Fibroblast of skin of left quadriceps (primary cell): ENCODE data around the gene PRDM16.

Experiments used
- DNase-seq, 2 experiments: peaks; one replicate each; pipeline ENCODE4 v3.0.0-alpha.2; 2013; ENCODE audit warnings: low read depth in 2 of 2

The PRDM16 gene

DNA sequence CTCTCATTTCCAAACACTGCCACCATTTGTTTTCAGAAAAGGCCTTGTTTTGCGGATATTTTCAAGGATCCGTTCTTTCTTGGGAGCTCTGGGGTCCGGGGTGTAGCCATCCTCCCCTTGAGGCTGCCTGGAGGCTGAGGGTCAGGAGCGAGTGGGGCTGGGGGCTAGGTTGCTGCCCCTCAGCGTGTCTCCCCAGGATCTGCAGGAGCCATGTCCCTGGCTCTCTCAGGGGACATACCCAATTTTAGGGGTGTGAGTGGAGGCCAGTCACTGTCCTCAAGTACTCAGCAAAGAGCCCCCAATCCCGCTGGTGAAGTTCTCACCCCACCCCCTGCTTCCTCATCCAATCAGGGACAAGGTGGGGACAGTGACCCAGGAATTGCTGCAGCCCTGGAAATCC is 15.0 kb upstream of the PRDM16 start:
- DNase-seq, result no peak

DNA sequence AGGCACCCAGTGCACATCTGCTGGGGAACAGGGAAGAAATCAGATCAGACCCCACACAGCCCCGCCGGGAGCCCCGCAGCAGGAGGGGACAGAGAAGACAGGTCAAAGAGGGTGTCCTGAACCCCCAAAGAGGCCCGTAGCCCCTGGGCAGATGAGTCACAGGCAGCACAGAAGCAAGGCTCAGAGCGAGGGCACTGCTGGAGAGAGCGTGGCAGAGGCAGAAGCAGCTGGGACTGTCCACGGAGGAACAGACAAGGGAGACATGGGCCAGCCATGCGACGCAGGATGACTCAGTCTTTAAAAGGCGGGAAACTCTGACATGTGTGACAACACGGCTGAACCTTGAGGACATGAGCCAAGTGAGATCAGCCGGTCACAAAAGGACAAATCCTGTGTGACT is 14.5 kb upstream of the PRDM16 start:
- DNase-seq, result no peak

DNA sequence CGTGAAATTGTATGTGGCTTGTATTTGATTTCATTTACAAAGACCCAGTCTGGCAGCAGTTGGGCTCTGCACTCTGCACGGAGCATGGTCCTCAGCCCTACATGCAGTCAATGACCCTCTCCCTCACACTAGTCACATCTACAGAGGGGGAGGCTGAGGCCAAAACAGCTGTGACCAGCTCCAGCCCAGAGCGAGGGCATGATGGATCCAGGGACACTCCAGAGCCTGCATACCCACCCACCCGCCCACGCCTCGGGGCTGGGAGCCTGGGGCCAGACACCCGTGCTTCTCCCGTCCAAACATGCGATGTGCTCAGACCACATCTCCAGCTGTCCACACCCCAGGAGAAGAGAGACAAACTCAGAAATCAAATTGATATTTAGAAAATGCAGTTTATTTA is 14.0 kb upstream of the PRDM16 start:
- DNase-seq, result no peak

DNA sequence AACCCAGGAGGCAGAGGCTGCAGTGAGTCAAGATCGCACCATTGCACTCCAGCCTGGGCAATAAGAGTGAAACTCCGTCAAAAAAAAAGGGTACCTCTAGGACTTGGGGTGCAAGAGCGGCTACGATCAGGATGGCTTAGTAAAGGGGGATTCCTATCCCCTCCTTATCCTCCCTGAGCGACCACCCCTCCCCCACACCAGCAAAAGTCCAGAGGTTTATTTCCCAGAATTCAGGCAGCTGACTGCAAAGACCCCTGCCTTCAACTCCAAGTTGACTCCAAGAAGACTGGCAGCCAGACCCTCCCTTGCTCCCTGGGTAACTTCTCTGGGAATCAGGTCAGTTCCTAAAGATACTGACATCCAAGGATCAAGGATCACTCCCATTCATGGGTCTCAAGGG is 12.4 kb upstream of the PRDM16 start:
- DNase-seq, result no peak

DNA sequence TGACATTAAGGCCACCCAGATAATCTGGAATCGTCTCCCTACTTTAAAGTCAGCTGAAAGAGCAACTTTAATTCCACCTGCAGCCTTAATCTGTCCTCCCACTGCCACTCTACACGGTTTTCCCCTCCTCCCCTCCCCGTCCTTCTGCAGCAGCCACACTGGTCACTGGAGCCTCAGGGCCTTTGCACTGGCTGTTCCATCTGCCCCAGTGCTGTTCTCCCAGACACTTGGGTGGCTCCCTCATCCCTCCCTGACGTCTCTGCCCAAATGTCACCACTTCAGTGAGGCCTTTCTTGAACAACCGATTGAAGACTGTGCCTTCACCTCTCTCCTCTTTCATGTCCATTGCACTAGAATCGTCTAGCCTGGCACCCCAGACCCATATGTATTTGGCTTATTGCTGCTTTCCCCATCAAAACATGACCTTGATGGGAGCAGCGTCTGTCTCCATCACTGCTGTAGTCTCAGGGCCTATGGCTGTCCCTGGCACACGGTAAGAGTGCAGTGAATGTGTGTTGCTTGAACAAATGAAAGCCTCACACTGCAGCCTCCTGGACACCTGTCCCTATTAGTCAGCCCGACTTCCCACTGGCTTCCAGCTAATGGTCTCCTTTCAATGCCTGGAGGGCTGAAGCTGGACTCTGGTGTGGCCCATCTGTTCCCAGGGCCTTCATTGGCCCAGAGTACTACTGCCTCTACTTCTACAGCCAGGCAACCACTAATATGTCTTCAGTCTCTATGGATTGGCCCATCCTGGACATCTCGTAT is 10.6 kb upstream of the PRDM16 start:
- DNase-seq, result no peak

DNA sequence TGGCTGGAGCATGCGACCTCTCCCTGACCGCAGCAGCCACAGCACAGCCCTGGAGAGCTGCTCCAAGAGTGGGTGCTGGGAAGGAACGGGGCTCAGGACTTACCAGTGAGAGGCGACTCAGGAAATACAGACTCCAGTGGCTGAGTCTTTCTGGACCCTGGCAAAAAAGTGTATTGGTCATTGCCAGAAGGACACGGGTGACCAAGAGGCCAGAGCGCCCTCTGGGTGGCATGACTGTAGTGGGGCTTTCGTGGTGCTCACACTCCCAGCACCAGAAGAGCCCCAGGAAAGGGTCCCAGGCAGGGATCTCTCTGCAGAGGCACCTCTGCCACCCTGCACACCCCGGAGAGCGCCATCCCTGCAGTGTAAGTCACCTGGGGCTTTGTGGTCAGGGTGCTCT is 8.9 kb upstream of the PRDM16 start:
- no peak for DNase-seq

DNA sequence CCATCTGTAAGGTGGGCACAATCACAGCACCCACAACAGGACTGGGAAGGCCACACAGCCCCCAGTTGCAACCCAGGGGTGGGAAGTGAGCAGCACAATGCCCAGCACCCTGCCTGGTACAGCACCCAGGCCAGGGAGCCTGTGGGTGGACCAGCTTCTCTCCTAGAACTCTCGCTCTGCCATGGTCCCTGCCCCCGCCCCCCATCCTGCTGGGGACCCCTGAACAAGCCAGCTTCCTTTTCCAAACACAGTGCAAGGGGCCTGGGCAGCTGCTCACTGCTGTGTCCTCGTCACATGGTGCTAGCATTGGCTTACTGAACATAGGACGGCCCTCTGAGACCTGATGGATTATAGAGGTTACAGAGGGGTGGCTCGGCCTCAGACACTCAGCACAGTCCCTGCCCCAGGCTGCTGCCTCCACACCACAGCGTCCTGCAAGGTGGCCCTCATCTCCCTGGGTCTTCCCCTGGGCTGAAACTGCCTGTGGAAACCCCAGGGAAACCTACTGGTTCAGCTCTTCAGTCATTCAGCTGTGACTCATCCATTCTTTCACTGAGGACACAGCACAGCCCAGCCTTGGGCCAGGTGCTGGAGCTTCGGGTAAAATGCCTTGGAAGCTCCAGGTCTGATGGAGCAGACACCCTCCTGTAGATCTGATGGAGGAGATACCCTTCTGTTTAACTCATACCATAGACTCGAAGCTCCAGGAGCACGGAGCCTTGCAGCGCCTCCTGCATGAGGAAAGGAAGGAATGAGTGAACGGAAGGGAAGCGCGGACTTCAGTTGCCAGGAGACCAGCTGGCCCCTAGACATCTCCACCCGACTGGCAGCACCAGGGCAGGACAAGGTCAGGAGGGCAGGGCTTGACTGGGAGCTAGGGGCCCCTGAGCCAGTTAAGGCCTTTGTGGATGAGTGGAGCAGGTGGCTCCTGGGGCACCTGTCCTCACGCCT is 8.1 kb upstream of the PRDM16 start:
- no peak for DNase-seq

DNA sequence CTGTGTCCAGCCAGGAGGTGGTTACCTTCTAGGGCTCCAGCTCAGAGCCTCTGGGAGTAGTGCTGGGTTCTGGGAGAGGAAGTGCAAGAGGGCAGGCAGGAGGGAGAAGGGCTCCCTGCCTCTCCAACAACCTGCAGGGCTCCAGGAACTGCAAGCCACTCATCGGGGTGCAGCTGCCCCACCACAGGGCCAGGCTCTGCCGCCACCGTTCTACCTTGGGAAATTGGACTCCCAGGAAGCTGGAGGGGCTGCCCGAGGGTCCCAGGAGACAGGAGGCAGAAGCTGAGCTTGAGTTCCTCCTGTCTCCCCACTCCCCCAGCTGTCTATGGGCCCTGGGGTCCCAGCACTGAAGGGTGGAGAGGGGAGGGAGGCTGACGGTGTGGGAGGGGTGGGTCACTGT is 7.4 kb upstream of the PRDM16 start:
- DNase-seq, result no peak

DNA sequence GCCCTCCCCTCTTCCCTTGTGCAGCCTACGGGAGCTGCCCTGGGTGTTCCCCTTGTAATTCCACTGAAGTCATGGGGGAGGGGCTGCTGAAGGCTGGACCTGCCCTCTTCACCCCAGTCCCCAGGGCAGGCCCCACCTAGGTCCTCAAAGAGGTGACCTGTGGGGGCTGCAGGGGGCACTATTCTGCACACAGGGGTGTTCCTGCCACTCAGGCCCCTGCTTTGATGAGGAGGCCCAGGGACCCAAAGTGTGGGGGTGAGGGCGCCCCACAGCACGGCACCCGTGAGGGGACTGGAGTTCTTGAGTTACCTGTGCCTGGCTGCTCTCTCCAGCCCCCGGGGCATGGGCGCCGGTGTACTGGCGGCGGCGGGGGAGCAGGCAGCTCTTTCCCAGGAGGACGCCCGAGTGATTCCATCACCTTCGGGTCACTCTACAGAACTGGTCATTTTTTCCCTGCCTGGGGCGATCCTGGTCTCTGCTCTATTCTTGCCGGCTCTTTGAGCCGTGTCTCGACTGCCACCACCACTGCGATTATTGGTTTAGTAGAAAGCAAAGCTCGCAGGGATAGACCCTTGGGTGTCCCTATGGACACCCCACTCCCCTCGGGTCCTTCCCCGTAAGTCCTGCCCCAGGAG is 6.9 kb upstream of the PRDM16 start:
- no peak for DNase-seq

DNA sequence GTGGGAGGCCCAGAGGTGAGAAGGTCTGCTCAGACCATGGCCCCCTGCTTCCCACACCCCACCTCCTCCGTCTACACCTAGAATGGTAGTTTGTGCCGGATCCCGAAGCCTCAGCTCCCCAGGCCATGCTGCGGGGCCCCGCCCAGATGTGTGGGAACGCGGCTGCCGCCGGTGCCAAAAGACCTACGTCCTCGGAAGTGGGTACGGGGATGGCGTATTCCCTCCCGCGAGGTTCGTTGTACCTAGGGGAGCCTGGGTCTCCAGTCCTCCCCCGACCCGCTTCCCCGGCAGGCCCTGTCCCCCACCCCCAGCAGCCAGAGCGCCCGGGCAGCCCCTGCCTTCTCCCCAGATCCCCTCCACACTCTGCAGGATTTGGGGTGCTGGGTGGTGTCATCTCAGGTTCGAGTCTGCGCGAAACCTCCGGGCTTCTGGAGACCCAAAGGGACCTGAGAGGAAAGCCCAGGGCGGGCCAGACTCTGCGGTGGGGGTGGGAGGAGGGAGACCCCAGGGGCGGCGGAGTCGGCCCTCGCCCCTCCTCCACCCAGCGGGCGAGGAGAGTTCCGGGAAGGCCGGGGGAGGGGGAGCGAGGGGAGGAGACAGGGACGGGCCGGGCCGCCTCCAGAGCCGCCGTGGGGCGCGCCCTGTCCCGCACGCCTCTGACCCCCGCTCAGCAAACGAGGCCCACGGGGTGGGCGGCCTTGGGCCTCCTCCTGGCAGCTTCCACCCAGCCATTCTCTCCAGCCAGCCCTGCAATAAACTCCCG is 6.2 kb upstream of the PRDM16 start:
- no peak for DNase-seq

DNA sequence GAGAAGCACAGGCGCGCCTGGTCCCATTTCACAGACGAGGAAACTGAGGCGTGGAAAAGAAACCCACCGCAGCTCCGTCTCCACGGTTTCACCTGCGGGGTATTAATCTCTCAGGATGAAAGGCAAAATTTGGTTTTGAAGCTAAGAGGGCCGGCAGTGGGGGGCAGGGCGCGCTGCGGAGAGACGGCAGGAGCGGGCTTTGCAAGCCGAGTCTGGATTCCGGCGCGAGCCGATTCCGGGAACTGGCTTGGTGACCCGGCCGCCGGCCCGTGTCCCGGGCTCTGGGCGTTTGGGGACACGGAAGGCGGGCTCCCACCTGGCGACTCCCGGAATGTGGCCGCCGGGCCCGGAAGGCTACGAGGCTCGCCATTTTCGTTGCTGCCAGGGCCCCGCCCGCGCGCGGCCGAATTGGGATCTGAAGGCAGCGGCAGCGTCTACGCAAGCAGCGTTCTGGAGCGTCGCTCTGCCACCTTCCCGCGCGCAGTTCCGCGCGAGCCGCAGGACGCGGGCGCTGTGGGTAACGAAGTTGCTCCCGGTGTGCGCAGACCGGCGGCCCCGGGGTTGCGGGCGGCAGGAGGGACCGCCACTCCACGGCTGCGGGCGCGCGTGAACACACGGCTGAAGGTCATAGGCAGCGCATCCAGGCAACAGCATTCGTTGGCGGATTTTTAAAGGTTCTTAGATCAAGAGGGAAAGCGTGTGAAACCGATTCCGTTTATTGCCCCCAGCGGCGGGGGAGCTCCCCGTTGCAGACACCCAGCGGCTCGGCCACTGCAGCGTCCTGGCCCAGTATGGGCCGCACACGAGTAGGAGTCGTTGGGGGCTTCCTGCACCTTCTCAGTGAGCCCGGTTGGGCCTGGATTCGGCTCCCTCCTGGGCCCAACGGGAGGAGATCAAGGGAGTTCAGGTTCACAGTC is 5.4 kb upstream of the PRDM16 start:
- DNase-seq, result no peak

DNA sequence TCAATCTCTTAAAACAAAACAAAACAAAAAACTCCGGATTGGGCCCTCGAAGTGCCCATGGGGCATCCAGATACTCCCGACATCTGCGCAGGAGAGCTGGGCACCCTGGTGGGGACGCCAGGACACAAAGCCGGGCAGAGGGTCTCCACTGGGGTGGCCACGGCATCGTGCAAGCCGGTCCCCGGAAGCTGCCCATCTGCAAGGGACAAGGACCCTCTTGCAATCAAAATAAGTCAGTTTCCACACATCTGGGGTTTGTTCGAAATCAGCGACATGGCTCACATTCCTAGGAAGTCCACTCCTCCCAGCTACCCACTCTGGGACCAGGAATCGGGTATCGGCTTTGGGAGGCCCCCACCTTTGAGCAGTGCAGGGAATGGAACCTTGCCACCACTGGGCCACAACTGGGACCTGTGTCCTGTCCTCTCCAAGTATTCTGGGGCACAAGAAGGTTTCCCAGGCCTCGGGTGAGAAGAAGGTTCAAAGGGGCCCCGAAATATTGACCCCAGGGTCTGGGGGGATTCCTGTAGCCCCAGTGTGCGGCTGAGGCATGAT is 4.6 kb upstream of the PRDM16 start:
- DNase-seq, result no peak

DNA sequence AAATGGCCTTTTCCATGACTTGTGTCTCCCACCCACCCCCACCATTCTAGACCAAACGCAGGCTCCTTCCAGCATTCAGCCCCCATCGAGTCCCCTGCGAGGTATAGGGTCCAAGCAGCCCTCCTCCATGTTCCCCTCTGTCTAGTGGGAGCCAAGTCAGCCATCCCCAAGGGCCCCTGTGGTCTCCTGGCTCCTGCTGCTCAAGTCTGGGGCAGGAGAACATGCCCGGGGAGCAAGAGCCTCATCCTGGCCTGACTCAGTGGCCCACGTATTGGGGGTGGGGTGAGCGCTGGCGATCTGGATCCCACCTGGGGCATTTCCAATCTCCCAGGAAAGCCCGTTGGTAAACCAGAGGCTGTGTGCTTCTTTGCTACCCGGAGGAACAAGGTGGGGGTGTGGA is 4.1 kb upstream of the PRDM16 start:
- DNase-seq, result no peak

DNA sequence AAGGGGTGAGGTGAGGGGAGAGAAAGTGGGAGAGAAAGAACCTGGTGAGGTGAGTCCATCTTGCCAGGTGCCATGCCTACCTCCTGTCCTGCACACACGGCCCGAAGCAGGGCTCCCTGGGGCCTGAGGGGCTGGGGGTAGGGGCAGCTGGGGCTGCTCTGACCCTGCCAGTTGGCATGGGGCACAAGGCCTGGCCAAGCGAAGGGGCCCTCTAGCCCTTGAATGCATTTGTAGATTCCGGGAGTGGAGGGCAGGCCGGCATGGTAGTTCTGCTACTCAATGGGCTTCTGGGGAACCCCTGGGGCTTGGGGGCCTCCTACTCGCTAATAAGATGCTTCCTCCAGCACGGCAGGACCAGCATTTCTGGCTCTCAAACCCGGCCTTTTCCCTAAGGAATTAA is 3.6 kb upstream of the PRDM16 start:
- no peak for DNase-seq

DNA sequence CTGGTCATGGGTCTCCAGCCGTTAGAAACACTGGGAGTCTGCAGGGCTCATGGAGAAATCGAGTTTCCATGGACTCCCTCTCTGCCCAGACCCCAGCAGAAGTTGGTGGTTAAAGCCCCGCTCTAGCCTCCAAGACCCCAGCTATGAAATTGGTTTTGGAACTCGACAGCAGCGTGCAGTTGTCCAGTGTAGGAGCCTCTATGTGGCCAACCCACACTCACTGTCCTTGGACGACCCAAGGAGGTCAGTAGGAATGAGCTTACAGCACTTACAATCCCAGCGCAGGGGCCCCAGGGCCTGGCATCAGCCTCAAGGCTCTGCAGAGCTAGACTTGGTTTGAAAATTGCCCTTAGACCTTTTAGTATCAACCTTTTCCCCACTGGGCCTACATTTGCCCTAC is 3.2 kb upstream of the PRDM16 start:
- DNase-seq, result no peak

DNA sequence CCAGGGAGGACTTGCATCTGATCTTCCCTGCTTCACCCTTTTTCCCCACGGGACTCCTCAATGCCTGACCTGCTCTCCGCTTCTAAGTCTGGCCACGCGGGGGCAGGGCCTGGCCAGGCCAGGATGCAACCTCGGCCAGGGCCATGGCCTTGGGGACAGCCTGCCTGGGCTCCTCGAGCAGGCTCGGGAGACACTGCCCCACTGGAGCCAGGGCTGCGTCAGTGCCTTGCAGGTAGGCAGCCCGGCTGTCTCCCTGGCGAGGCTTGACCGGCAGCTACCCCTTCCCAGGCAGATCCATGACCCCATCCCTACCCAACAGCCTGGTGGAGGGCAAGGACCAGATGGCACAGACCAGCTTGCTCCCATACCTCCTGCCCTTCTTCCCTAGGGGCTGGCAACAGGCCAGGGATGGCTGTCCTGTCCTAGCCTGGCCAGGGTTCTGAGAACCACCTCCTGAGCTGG is 2.7 kb upstream of the PRDM16 start:
- no peak for DNase-seq

DNA sequence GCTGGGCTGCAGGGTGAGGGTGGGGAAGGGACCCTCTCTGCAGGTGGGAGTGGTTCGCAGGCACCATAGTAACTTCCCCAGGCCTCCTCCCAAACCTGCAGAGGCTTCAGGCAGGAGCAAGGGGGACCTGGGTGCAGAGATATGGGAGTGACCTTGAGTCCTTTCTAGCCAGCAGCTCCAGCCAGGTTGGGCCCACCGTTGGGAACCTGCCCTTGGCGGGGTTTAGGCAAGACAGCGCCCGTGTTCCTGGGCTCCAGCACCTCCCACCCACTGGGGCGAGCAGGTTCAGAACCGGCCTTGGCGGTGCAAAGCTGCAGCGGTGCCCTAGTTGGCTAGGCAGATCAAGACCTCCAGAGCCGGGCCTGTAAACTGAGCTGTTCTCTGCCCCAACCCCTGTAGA is 2.2 kb upstream of the PRDM16 start:
- no peak for DNase-seq

DNA sequence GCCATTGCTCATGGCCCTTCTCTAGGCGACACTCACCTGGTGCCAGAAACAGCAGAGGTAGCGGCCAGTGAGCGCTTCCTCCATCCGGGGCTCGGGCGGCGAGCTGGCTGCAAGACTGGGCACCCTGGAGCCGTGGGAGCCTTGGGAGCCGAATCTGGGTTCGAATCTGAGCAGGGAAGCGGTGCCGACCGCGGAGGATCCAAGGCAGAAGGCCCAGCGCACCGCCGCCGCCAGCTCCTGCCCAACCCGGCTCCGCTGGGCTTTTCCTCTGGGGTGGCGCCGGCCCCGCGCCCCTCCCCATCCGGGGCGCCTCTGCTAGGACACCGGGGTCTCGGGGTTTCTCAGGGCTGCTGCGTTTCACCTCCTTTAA is 1.7 kb upstream of the PRDM16 start:
- DNase-seq, result no peak

DNA sequence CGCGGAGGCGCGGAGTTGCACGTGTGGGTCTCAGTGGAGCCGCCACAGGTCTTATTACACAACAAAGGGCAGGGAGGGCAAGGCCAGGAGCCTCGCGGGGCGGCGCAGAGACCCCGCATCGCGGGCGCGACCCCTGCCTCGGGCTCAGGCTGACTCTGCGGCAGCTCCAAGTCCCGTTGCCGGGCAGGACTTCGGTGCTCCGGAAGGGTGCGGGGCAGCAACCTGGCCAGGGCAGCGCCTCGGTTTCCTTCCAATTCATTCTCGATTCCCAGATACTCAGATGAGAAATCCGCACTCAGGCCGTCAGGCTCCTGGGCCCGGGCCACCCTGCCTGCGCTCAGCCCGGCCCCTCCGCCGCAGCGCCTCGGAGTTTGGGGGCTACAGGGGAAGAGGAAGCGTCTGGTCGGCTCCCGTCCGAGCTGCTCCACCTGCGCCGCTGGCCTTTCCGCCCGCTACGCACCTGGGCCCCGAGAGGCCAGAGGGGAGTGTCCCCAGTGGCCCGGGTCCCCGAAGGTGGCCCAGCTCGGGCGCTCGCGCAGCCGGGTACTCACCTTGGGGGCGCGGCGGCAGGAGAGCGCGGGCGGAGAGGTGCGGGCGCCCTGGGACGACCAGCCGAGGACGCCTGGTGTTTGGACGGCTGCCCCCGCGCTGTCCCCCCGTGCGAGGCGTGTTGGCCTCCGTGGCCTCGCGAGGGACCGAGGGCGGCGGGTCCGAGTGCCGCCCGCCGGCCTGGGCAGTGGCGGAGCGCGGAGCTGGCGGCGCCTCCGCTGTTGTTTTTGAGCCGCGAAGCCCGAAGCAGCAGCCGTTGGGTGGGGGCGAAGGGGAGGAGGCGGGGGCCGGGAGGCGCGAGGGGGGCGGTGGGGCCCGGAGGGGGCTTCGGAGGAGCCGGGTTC is 1.1 kb upstream of the PRDM16 start:
- DNase-seq, result no peak
